Epithelial cell of alveolus of lung (primary cell): ENCODE data around the gene ZNF467. TPM values are rescaled to one million over a fixed set of nuclear protein-coding genes. Genes with fewer than 3 reads are reported as not detected.

Source experiments
- total RNA-seq: library from RNA; depleted of rRNA; stranded (reverse); fragments of >200 nt; gene quantifications from 2 replicates; pipeline ENCODE4 v1.2.1, GENCODE V29; 2015

ZNF467 gene
- 3.0 and 27.9 TPM in 2 replicates for total RNA-seq

DNA sequence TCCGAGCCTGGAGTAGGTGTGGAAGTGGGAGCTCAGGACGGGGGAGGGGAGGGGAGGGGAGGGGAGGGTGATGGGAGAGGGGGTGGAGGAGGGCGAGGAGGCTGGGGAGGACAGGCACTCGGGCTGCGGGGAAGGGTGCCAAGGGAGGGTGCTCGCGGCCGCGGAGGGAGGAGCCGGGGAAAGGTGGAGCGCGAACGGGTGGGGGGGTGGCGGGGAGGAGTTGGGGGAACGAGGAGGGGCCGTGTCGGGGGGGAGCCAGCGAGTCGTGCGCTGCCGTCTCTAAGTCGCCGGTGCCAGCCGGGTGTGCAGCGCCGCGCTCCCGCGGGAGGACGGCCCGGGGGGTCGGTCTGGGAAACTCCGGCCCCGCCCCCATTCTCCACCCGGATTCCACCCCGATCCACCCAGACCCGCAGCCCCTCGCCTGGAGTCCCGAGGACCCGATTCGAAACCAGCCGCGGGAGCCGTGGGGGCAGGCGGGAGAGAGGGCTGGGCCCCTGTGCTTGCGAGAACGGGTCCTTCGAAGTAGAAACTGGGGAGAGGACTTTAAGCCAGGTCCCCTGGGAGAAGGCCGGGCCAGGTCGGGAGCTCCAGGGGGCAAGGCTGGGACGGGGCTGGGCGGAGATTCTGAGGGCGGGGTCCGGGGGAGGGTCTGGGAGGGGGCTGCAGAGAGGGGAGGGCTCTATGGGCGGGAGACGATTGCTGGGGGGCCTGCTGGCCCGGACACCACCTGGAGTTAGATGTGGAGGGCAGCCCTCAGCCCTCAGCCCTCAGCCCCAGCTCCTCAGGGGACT lies at the start of gene ZNF467:
TSS of gene ZNF467 (minus strand) at position 143 of the 791 bp plus-strand sequence. CDS start 2,556 bp downstream, outside the sequence.

Other genes starting within 250 kb of the ZNF467 start
- 2.1 and 24.7 TPM in 2 replicates for gene ZNF862, start 64.8 kb upstream of the ZNF467 start, total RNA-seq
- gene ATP6V0E2, start 100.4 kb upstream of the ZNF467 start, total RNA-seq: 15.3 and 24.4 TPM in 2 replicates